ENCODE results near the gene ABCA2. TPM values are rescaled to one million over a fixed set of nuclear protein-coding genes. Genes with fewer than 3 reads are reported as not detected.

The ABCA2 gene
- total and polyA plus RNA-seq, 2 experiments from 2014 or later: 7.0 to 16.0 TPM

GRCh38 chr9:136997371-136997770 is 30.7 kb downstream of the ABCA2 start (continued):
- TF ChIP-seq REST (IDR thresholded peaks at IDR 0.05; ENCODE audit: unreplicated experiment): no peak
- no peak for TF ChIP-seq CREB1 (CRISPR knock-in tag; IDR thresholded peaks at IDR 0.05; ENCODE audit: low read depth)

GRCh38 chr9:136996361-136997292 is 31.4 kb downstream of the ABCA2 start, which contains the start of gene CLIC3:
Gene CLIC3 (minus strand): TSS chr9:136996568. CDS start chr9:136996543, 25 bp downstream.
- Histone ChIP-seq H3K9me2 (ENCODE audit: insufficient read depth) (no peaks in the 10 kb centered on the region), H3F3A (replicated peaks; ENCODE audit: low read depth) (no peaks in the 10 kb centered on the region), H3K27ac (ENCODE audit: low read depth) (no peak within 1 kb of the TSS), H3K27me3 (ENCODE audit: insufficient read depth) (peaks cover 37% of the 10 kb centered on the region), H3K4me3 (peak within 1 kb of the TSS; percentile 55), H2AFZ (0 out of 2 replicates have a peak within 1 kb of the TSS, but pooled peaks have one; percentile 18), H3K36me3 (ENCODE audit: insufficient read depth) (no peaks in the 10 kb centered on the region), H4K20me1 (replicated peaks; ENCODE audit: insufficient read depth) (no peaks in the 10 kb centered on the region), H3K4me1 (ENCODE audit: insufficient read depth) (peaks cover 6% of the 10 kb centered on the region; the same call in 1 of the 2 replicates), H3K4me2 (peak within 1 kb of the TSS; percentile 86), H3K79me2 (replicated peaks; ENCODE audit: insufficient read depth) (no peaks in the 10 kb centered on the region)
- ATAC-seq: peak; percentile 26
- peak; percentile 39 for DNase-seq (ENCODE audit: low spot score)
- peaks cover 14% of the 10 kb centered on the region for H3K27me3 Mint-ChIP-seq (ENCODE audit: insufficient read depth, low read depth, poor library complexity)
- no peak within 1 kb of the TSS for H3K27ac Mint-ChIP-seq
- no peaks in the 10 kb centered on the region for H3K36me3 Mint-ChIP-seq (ENCODE audit: low read depth)
- no peaks in the 10 kb centered on the region; the same call in 2 of the 3 replicates for H3K9me3 Mint-ChIP-seq
- no peak within 1 kb of the TSS; the same call in 2 of the 3 replicates for H3K4me3 Mint-ChIP-seq
- TF ChIP-seq EZH2 (IDR thresholded peaks at IDR 0.05; ENCODE audit: low read depth, unreplicated experiment) (no peak), NANOG (IDR thresholded peaks at IDR 0.05; ENCODE audit: borderline replicate concordance) (no peak), STAT1 (IDR thresholded peaks at IDR 0.05; ENCODE audit: unreplicated experiment) (no peak)
- H3K4me1 Mint-ChIP-seq: peaks cover 3% of the 10 kb centered on the region

- Mint-ChIP-seq H3K4me3 (no peak overlapping the region), H3K4me1 (peaks cover 3% of the 10 kb centered on the region), H3K9me3 (peaks cover 5% of the 10 kb centered on the region), H3K36me3 (ENCODE audit: low read depth) (no peaks in the 10 kb centered on the region; the same call in 2 of the 3 replicates), H3K27me3 (ENCODE audit: insufficient read depth, low read depth, poor library complexity) (peaks cover 22% of the 10 kb centered on the region), H3K27ac (no peak overlapping the region)
- DNase-seq (ENCODE audit: low spot score): no peak
- ATAC-seq: no peak
- no peaks in the 10 kb centered on the region for H3K9me2 ChIP-seq (ENCODE audit: insufficient read depth)
- H2AFZ ChIP-seq: no peak overlapping the region
- H3K4me3 ChIP-seq: no peak overlapping the region
- no peak overlapping the region for H3K27ac ChIP-seq (ENCODE audit: low read depth)
- no peaks in the 10 kb centered on the region for H3F3A ChIP-seq (replicated peaks; ENCODE audit: low read depth)
- H3K27me3 ChIP-seq (ENCODE audit: insufficient read depth): peaks cover 44% of the 10 kb centered on the region
- peaks cover 6% of the 10 kb centered on the region; the same call in 1 of the 2 replicates for H3K4me1 ChIP-seq (ENCODE audit: insufficient read depth)
- no peaks in the 10 kb centered on the region for H3K79me2 ChIP-seq (replicated peaks; ENCODE audit: insufficient read depth)
- no peaks in the 10 kb centered on the region for H4K20me1 ChIP-seq (replicated peaks; ENCODE audit: insufficient read depth)
- H3K36me3 ChIP-seq (ENCODE audit: insufficient read depth): no peaks in the 10 kb centered on the region
- peak overlapping the region; percentile 67; the same call in 1 of the 2 replicates for H3K4me2 ChIP-seq
- TF ChIP-seq NANOG (IDR thresholded peaks at IDR 0.05; ENCODE audit: borderline replicate concordance): no peak
- no peak for TF ChIP-seq REST (IDR thresholded peaks at IDR 0.05; ENCODE audit: unreplicated experiment)
Observed at GRCh38 chr9:136995772-136996311, 32.2 kb downstream of the ABCA2 start.
